Astrocyte (in vitro differentiated cells and primary cell): ENCODE results near the gene EEF1AKMT1. TPM values are rescaled to one million over a fixed set of nuclear protein-coding genes. Genes with fewer than 3 reads are reported as not detected.

Source experiments
- DNase-seq: peaks from one replicate; pipeline ENCODE4 v3.0.0-alpha.2; 2010; ENCODE audit warnings: low read depth
- FAIRE-seq: peaks from 2 replicates; lab custom pipeline; 2011; peaks lifted over from hg19 to GRCh38; lab: Jason Lieb, UNC
- H2AFZ ChIP-seq: 2 replicates; pipeline ENCODE4 v1.6.0; 2012; ENCODE audit warnings: low read depth, low read length, inconsistent platforms
- H3K27ac ChIP-seq: 2 replicates; pipeline ENCODE4 v1.5.1; 2011; ENCODE audit warnings: low read depth, low read length, inconsistent platforms
- H3K27me3 ChIP-seq: 2 replicates; pipeline ENCODE4 v1.6.0; 2011; ENCODE audit warnings: low read length, inconsistent platforms; ENCODE audit not compliant: insufficient read depth
- H3K36me3 ChIP-seq: 2 replicates; pipeline ENCODE4 v1.5.1; 2011; ENCODE audit warnings: low read length, inconsistent platforms; ENCODE audit not compliant: insufficient read depth
- H3K4me1 ChIP-seq: 2 replicates; pipeline ENCODE4 v1.5.1; 2011; ENCODE audit warnings: low read length, inconsistent platforms; ENCODE audit not compliant: insufficient read depth
- H3K4me2 ChIP-seq: 2 replicates; pipeline ENCODE4 v1.6.0; 2012; ENCODE audit warnings: low read length, inconsistent platforms
- H3K4me3 ChIP-seq: 2 replicates; pipeline ENCODE4 v1.5.1; 2011; ENCODE audit warnings: low read depth, mild to moderate bottlenecking, low read length, inconsistent platforms; ENCODE audit not compliant: insufficient read depth
- H3K79me2 ChIP-seq: 2 replicates; pipeline ENCODE4 v1.6.0; 2012; ENCODE audit warnings: mild to moderate bottlenecking, low read length, inconsistent platforms; ENCODE audit not compliant: insufficient read depth
- H3K9ac ChIP-seq: 2 replicates; pipeline ENCODE4 v1.6.0; 2012; ENCODE audit warnings: mild to moderate bottlenecking, low read length, inconsistent platforms
- H3K9me3 ChIP-seq: 2 replicates; pipeline ENCODE4 v1.5.1; 2012; ENCODE audit warnings: low read depth, mild to moderate bottlenecking, low read length, inconsistent platforms; ENCODE audit not compliant: insufficient read depth
- H4K20me1 ChIP-seq: 2 replicates; pipeline ENCODE4 v1.6.0; 2012; ENCODE audit warnings: low read length, inconsistent platforms; ENCODE audit not compliant: insufficient read depth
- H3K27ac Mint-ChIP-seq: one replicate; pipeline ENCODE4 v1.8.0; 2021; ENCODE audit warnings: mild to moderate bottlenecking, mixed read lengths; ENCODE audit not compliant: unreplicated experiment
- H3K27me3 Mint-ChIP-seq: one replicate; pipeline ENCODE4 v1.8.0; 2021; ENCODE audit warnings: low read depth, mixed read lengths; ENCODE audit not compliant: unreplicated experiment
- H3K36me3 Mint-ChIP-seq: one replicate; pipeline ENCODE4 v1.8.0; 2021; ENCODE audit warnings: low read depth, mixed read lengths; ENCODE audit not compliant: unreplicated experiment
- H3K4me1 Mint-ChIP-seq: one replicate; pipeline ENCODE4 v1.8.0; 2021; ENCODE audit warnings: low read depth, mixed read lengths; ENCODE audit not compliant: unreplicated experiment
- H3K4me3 Mint-ChIP-seq: one replicate; pipeline ENCODE4 v1.8.0; 2021; ENCODE audit warnings: mild to moderate bottlenecking, moderate library complexity, mixed read lengths; ENCODE audit not compliant: unreplicated experiment
- H3K9me3 Mint-ChIP-seq: one replicate; pipeline ENCODE4 v1.8.0; 2021; ENCODE audit warnings: mild to moderate bottlenecking, mixed read lengths; ENCODE audit not compliant: unreplicated experiment
- CTCF ChIP-seq: IDR thresholded peaks from 2 replicates; pipeline ENCODE4 v1.5.1; 2011; ENCODE audit warnings: low read depth, mild to moderate bottlenecking, inconsistent platforms, low read length, moderate library complexity; ENCODE audit not compliant: insufficient read depth
- EZH2 ChIP-seq: IDR thresholded peaks from 2 replicates; pipeline ENCODE4 v1.6.1; 2012; ENCODE audit warnings: mild to moderate bottlenecking, low read length, inconsistent platforms; ENCODE audit not compliant: insufficient read depth
- total RNA-seq: library from RNA; stranded (reverse); gene quantifications from 2 replicates; pipeline ENCODE4 v1.2.1, GENCODE V29; 2021

Gene EEF1AKMT1
- total RNA-seq, 1 donor from 2014 or later = 6.7 TPM

GRCh38 chr13:20700288-20700687, 73.5 kb downstream of the EEF1AKMT1 start:
- FAIRE-seq (no peak), DNase-seq (no peak)
- H3K4me3 ChIP-seq = no peak overlapping the region
- no peaks in the 10 kb centered on the region for H3K4me1 Mint-ChIP-seq
- no peak overlapping the region for H3K27ac ChIP-seq
- H3K36me3 Mint-ChIP-seq = no peaks in the 10 kb centered on the region
- H3K27ac Mint-ChIP-seq = no peak overlapping the region
- no peaks in the 10 kb centered on the region for H3K36me3 ChIP-seq
- H3K4me1 ChIP-seq = peaks cover 10% of the 10 kb centered on the region
- H2AFZ ChIP-seq = no peak overlapping the region
- H3K27me3 ChIP-seq = peaks cover 16% of the 10 kb centered on the region
- no peak overlapping the region for H3K4me2 ChIP-seq
- H3K27me3 Mint-ChIP-seq = peaks cover 22% of the 10 kb centered on the region
- H3K4me3 Mint-ChIP-seq = no peak overlapping the region
- H4K20me1 ChIP-seq = no peaks in the 10 kb centered on the region
- TF ChIP-seq EZH2 (no peak), CTCF (no peak)
- H3K79me2 ChIP-seq = no peaks in the 10 kb centered on the region
- no peak overlapping the region for H3K9ac ChIP-seq
- no peaks in the 10 kb centered on the region for H3K9me3 ChIP-seq
- no peaks in the 10 kb centered on the region for H3K9me3 Mint-ChIP-seq

GRCh38 chr13:20699715-20700114, 74.0 kb downstream of the EEF1AKMT1 start:
- H3K79me2 ChIP-seq = no peaks in the 10 kb centered on the region
- no peak overlapping the region for H3K4me3 ChIP-seq
- H3K36me3 Mint-ChIP-seq = no peaks in the 10 kb centered on the region
- no peak overlapping the region for H3K4me3 Mint-ChIP-seq
- TF ChIP-seq EZH2 (no peak), CTCF (no peak)
- no peak overlapping the region for H2AFZ ChIP-seq
- no peak overlapping the region for H3K9ac ChIP-seq
- peaks cover 22% of the 10 kb centered on the region for H3K27me3 Mint-ChIP-seq
- no peaks in the 10 kb centered on the region for H3K9me3 ChIP-seq
- H3K9me3 Mint-ChIP-seq = no peaks in the 10 kb centered on the region
- H3K4me1 Mint-ChIP-seq = no peaks in the 10 kb centered on the region
- H3K4me2 ChIP-seq = no peak overlapping the region
- H3K27ac Mint-ChIP-seq = no peak overlapping the region
- H3K27ac ChIP-seq = no peak overlapping the region
- H3K27me3 ChIP-seq = peaks cover 16% of the 10 kb centered on the region
- H3K4me1 ChIP-seq = peaks cover 10% of the 10 kb centered on the region
- H4K20me1 ChIP-seq = no peaks in the 10 kb centered on the region
- DNase-seq (no peak), FAIRE-seq (no peak)
- no peaks in the 10 kb centered on the region for H3K36me3 ChIP-seq

- FAIRE-seq (no peak), DNase-seq (no peak)
- H3K9me3 Mint-ChIP-seq = no peaks in the 10 kb centered on the region
- Histone ChIP-seq H3K27ac (no peak overlapping the region), H3K4me3 (no peak overlapping the region), H3K4me1 (no peaks in the 10 kb centered on the region), H2AFZ (no peak overlapping the region), H3K4me2 (no peak overlapping the region), H4K20me1 (no peaks in the 10 kb centered on the region), H3K27me3 (no peaks in the 10 kb centered on the region), H3K79me2 (no peaks in the 10 kb centered on the region), H3K36me3 (no peaks in the 10 kb centered on the region), H3K9me3 (no peaks in the 10 kb centered on the region), H3K9ac (no peak overlapping the region)
- H3K36me3 Mint-ChIP-seq = no peaks in the 10 kb centered on the region
- H3K4me3 Mint-ChIP-seq = no peak overlapping the region
- TF ChIP-seq EZH2 = no peak
- no peak for TF ChIP-seq CTCF
- H3K27me3 Mint-ChIP-seq = peaks cover 9% of the 10 kb centered on the region
- no peaks in the 10 kb centered on the region for H3K4me1 Mint-ChIP-seq
- no peak overlapping the region for H3K27ac Mint-ChIP-seq
Observed at GRCh38 chr13:20696073-20696472, 77.7 kb downstream of the EEF1AKMT1 start.
